Measurements from ENCODE around the gene MAGEA2. TPM values are rescaled to one million over a fixed set of nuclear protein-coding genes. Genes with fewer than 3 reads are reported as not detected.

The MAGEA2 gene
- total and polyA plus RNA-seq, 5 donors from 2014 or later = not detected

Other genes with a start within 250 kb of the MAGEA2 start
- gene GABRQ, start 115.9 kb downstream of the MAGEA2 start, total RNA-seq = not detected
- gene GABRQ, start 115.9 kb downstream of the MAGEA2 start, polyA plus RNA-seq = not detected
- gene MAGEA3, start 55.0 kb downstream of the MAGEA2 start, total RNA-seq = not detected
- not detected for gene MAGEA3, start 55.0 kb downstream of the MAGEA2 start, polyA plus RNA-seq
- gene CSAG2, start 44.6 kb downstream of the MAGEA2 start, total RNA-seq = not detected
- gene CSAG2, start 44.6 kb downstream of the MAGEA2 start, polyA plus RNA-seq = not detected
- gene MAGEA2B, start 39.2 kb downstream of the MAGEA2 start, total RNA-seq = not detected
- gene MAGEA2B, start 39.2 kb downstream of the MAGEA2 start, polyA plus RNA-seq = not detected
- not detected for gene CSAG1, start 20.1 kb downstream of the MAGEA2 start, total RNA-seq
- not detected for gene CSAG1, start 20.1 kb downstream of the MAGEA2 start, polyA plus RNA-seq
- not detected for gene MAGEA12, start 20.1 kb downstream of the MAGEA2 start, total RNA-seq
- not detected for gene MAGEA12, start 20.1 kb downstream of the MAGEA2 start, polyA plus RNA-seq
- not detected for gene CSAG3, start 5.4 kb upstream of the MAGEA2 start, total RNA-seq
- gene CSAG3, start 5.4 kb upstream of the MAGEA2 start, polyA plus RNA-seq = under 1 TPM in 1 of 4 donors, not detected in 3; 0.50 TPM
- gene MAGEA6, start 15.8 kb upstream of the MAGEA2 start, total RNA-seq = not detected
- gene MAGEA6, start 15.8 kb upstream of the MAGEA2 start, polyA plus RNA-seq = not detected
- 6.1 TPM for gene CETN2, start 76.9 kb upstream of the MAGEA2 start, total RNA-seq
- gene CETN2, start 76.9 kb upstream of the MAGEA2 start, polyA plus RNA-seq = 10 to 100 TPM; 19.3 to 22.2 (median 20.7) TPM
- gene NSDHL, start 77.2 kb upstream of the MAGEA2 start, total RNA-seq = 8.4 TPM
- 10 to 100 TPM; 15.8 to 27.4 (median 17.4) TPM for gene NSDHL, start 77.2 kb upstream of the MAGEA2 start, polyA plus RNA-seq
- 4.4 TPM for gene ZNF185, start 144.2 kb upstream of the MAGEA2 start, total RNA-seq
- gene ZNF185, start 144.2 kb upstream of the MAGEA2 start, polyA plus RNA-seq = 1 to 10 TPM; 1.1 to 3.0 (median 1.7) TPM
- 0.37 TPM for gene PNMA5, start 240.3 kb upstream of the MAGEA2 start, total RNA-seq
- under 1 TPM; 0.15 to 0.47 (median 0.26) TPM for gene PNMA5, start 240.3 kb upstream of the MAGEA2 start, polyA plus RNA-seq